HK-2 (cell line): ENCODE data around the gene GOLGA6L10.
"Not testable (repeated sequence)": the region's sequence is repeated elsewhere in the genome, so short reads cannot be mapped to it uniquely, and the experiment has no call there.

Experiments used
- DNase-seq: peaks from one replicate; pipeline ENCODE4 v3.0.0-alpha.2; 2018; ENCODE audit not compliant: unreplicated experiment

Gene GOLGA6L10

DNA sequence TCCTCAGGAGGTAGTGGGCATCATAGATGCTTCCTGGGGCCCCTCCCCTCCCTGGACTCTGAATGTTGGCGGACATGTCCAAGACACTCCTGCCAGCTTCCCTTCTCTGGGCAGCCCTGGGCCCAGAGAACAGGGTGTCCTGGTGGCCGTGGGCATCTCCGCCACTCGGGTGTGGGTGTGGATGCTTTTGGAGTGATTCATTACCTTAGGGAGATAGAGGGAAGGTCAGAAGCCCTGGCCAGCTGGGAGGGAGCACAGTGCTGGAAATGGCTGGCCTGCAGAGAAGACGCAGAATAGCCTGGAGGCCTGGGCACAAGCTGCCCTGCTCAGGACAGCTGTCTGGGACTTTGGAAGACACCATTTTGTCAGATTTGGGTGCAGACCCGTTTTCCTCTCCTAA lies 48.9 kb downstream of the GOLGA6L10 start:
- not testable (repeated sequence) for DNase-seq

DNA sequence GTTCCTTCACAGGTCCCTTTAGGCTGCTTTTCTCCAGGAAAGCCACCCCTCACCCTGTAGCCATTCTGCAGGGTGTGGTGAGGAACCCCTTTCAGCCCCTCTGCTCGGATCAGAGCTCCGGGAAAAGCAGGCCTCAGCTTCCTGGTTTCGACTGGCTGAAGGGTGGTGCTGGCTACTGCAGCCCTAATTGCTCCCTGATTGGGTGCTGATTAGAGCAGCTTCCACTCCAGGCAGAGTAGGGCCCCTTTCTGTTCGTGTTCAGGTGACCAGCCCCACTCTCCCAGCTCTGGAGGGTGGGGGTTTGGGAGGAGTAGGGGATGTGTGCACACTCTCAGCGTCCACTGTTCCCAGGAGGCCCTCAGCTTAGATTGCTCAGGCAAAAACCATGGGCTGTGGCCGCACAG lies 49.8 kb downstream of the GOLGA6L10 start:
- not testable (repeated sequence) for DNase-seq

DNA sequence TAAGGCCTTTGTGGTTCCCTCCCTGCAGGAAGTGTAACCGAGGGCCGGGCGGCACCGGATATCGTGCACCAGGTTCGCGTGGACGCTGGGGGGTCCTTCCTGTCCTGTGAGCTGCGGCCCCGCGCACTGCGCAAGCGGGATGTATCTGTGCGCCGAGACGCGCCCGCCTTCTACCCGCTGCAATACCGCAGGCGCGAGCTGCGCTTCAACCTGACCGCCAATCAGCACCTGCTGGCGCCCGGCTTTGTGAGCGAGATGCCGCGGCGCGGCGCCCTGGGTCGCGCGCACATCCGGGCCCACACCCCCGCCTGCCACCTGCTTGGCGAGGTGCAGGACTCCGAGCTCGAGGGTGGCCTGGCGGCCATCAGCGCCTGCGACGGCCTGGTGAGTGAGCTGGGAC lies 50.8 kb downstream of the GOLGA6L10 start:
- DNase-seq, result no peak

DNA sequence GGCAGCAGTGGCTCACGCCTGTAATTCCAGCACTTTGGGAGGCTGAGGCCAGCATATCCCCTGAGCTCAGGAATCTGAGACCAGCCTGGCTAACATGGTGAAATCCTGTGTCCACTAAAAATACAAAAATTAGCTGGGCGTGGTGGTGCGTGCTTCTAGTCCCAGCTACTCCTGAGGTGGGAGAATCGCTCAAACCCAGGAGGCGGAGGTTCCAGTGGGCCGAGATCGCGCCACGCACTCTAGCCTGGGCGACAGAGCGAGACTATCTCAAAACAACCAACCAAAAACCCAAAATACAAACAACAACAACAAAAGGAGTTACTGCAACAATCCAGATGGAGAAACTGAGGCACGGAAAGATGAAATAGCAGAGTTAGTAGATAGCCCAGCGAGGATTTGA lies 51.2 kb downstream of the GOLGA6L10 start:
- DNase-seq, result no peak

DNA sequence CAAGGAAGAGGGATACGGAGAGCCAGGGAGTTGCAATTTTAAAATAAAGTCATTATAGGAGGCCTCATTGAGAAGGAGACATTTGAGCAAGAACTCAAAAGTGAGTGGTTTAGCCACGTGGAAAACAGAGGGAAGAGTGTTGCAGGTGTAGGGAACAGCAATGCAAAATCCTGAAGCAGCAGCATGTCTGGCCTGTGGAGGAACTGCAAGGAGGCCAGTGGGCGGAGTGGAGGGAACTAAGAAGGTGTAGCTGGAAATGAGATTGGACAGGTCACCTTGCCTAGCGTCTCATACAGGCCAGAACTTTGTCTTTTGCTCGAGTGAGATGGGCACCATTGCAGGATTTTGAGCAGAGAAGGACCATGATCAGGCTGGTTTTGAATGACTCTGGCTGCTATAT lies 51.7 kb downstream of the GOLGA6L10 start:
- DNase-seq, result no peak

DNA sequence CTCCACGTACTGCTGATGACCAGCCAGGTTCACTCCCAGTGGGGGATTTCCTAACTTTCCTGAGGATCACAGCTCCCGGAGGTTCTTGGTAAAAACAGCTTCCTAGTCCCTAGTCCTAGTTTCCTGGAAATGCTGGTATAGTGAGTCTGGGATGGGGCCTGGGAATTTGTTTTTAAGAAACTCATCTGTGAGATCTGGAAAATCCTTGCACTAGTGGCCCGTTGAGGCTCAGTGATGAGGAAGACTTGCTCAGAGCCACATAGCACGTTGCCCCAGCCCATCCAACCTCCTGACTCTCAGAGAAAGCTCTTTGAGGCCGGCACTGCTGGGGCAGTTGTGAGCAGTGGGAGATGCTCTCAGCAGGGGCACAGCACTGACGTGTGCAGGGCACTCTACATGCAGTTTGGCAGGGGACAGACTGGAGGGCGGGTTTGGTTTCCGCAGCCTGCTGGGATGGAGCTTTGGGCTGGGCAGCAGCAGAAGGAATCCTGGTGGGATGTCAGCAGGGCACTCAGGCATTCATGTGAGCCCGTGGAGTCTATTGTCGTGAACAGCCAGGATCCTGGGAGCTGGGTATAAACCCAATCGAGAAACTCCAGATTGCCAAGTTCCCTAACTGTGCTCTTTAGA lies 55.1 kb downstream of the GOLGA6L10 start:
- DNase-seq, result no peak

DNA sequence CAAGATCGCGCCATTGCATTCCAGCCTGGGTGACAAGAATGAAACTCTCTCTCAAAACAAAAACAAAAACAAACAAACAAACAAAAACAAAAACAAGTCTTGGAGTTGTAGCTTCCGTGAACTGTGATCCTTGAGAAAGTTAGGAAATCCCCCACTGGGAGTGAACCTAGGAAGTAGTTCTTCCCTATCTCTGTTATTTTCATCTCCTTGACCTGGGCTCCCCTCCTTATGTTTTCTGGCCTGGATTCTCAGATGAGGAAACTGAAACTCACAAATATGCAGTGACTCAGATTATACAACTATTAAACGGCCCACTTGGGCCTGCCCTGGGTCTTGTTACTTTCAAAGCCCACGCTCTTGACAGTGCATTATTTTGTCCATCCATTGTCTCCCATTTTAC lies 57.0 kb downstream of the GOLGA6L10 start:
- no peak for DNase-seq
